DND-41 (cell line): ENCODE results near the gene OSM.

Source experiments
- CTCF ChIP-seq: IDR thresholded peaks from 2 replicates; pipeline ENCODE4 v1.5.1; 2012; ENCODE audit warnings: borderline replicate concordance, low read length, moderate library complexity, mild to moderate bottlenecking; ENCODE audit not compliant: poor library complexity, severe bottlenecking; ENCODE audit errors: extremely low read depth
- EZH2 ChIP-seq: IDR thresholded peaks from 3 replicates; pipeline ENCODE4 v1.6.1; 2012; ENCODE audit warnings: borderline replicate concordance, low read depth, mild to moderate bottlenecking, moderate library complexity, low read length, inconsistent platforms; ENCODE audit not compliant: severe bottlenecking

- TF ChIP-seq EZH2 = no peak
- no peak for TF ChIP-seq CTCF
Observed at GRCh38 chr22:30310881-30311771, 44.5 kb upstream of the OSM start.
